ENCODE results near the gene SPTBN4.

The SPTBN4 gene

DNA sequence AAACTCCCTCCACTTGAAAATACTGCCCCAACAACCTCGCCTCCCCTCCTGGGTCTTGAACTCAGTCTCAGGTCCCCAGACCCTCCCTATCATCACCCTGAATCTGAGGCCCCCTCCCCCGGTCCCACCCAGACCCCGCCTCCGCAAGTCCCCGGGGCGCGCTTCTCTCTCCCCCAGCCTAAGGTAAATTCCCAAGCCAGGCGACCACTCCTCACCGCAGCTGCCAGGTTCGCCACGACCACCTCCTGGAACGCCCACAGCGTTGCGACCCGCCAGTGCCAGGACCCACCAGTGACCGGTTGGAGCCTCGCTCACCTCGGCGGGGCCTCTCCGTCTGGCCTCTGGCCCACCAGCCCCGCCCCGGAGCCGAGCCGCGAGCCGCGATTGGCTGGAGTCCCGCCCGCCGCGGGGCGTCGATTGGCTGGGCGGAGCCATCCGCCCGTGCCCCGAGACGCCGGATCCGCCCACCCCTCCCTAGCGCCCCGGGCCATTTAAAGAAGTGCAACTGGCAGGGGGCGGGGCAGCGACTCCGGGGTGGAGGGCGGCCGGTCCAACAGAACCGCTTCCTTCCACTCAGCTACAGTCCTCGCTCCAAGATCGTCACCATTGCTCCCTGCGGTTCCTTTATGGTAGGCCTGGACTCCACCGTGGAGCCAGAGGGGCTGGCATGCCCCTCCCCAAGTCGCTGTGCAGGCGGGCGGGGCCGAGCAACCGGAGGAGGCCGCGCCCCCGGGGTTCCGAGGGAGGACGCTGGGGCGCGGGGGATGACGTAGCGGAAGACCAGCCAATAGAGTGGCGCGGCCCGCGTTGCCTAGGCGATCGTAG lies 22.6 kb upstream of the SPTBN4 start, which contains the start of gene SERTAD3 (continued):
- TF ChIP-seq ZNF366 (tag by site-specific recombination; conservative IDR thresholded peaks at IDR 0.05) = no peak; the same call in 1 of the 2 replicates
- TF ChIP-seq ZNF311 (tag by site-specific recombination; IDR thresholded peaks at IDR 0.05; ENCODE audit: borderline replicate concordance) = no peak
- TF ChIP-seq ZNF585B (tag by site-specific recombination; IDR thresholded peaks at IDR 0.05) = no peak
- peak; percentile 83 for TF ChIP-seq ZNF610 (tag by site-specific recombination; IDR thresholded peaks at IDR 0.05; ENCODE audit: borderline replicate concordance)
- TF ChIP-seq ZSCAN18 (tag by site-specific recombination; IDR thresholded peaks at IDR 0.05) = peak; percentile 19; the same call in 1 of the 2 replicates
- TF ChIP-seq KLF9 (tag by site-specific recombination; IDR thresholded peaks at IDR 0.05; ENCODE audit: low read depth) = peak; percentile 100
- peak; percentile 100 for TF ChIP-seq ZBTB10 (tag by site-specific recombination; IDR thresholded peaks at IDR 0.05)
- peak; percentile 95 for TF ChIP-seq SP7 (tag by site-specific recombination; IDR thresholded peaks at IDR 0.05)
- no peak for TF ChIP-seq ZNF560 (tag by site-specific recombination; IDR thresholded peaks at IDR 0.05; ENCODE audit: borderline replicate concordance)
- TF ChIP-seq ZNF664 (tag by site-specific recombination; IDR thresholded peaks at IDR 0.05) = no peak
- no peak for TF ChIP-seq GLI2 (tag by site-specific recombination; IDR thresholded peaks at IDR 0.05; ENCODE audit: borderline replicate concordance, low read depth)
- no peak for TF ChIP-seq ZNF433 (tag by site-specific recombination; IDR thresholded peaks at IDR 0.05; ENCODE audit: low read depth)
- TF ChIP-seq TSHZ1 (tag by site-specific recombination; IDR thresholded peaks at IDR 0.05; ENCODE audit: borderline replicate concordance) = peak; percentile 67
- peak; percentile 100 for TF ChIP-seq KLF16 (tag by site-specific recombination; IDR thresholded peaks at IDR 0.05)
- TF ChIP-seq ZNF324 (tag by site-specific recombination; IDR thresholded peaks at IDR 0.05) = peak; percentile 96
- peak; percentile 91 for TF ChIP-seq GLIS1 (tag by site-specific recombination; IDR thresholded peaks at IDR 0.05)
- TF ChIP-seq ZEB2 (tag by site-specific recombination; IDR thresholded peaks at IDR 0.05) = peak; percentile 99
- no peak for TF ChIP-seq ZNF174 (tag by site-specific recombination; IDR thresholded peaks at IDR 0.05)
- no peak for TF ChIP-seq ZNF155 (tag by site-specific recombination; IDR thresholded peaks at IDR 0.05)
- TF ChIP-seq ZNF837 (tag by site-specific recombination; IDR thresholded peaks at IDR 0.05) = no peak
- no peak; the same call in 1 of the 2 replicates for TF ChIP-seq ZNF623 (tag by site-specific recombination; IDR thresholded peaks at IDR 0.05)
- TF ChIP-seq ZNF221 (tag by site-specific recombination; IDR thresholded peaks at IDR 0.05; ENCODE audit: borderline replicate concordance) = 0 out of 2 replicates have a peak, but pooled peaks have one; percentile 70
- TF ChIP-seq ZNF112 (tag by site-specific recombination; IDR thresholded peaks at IDR 0.05) = no peak
- no peak; the same call in 1 of the 2 replicates for TF ChIP-seq ZNF280D (tag by site-specific recombination; IDR thresholded peaks at IDR 0.05)
- TF ChIP-seq, protein P1, sequence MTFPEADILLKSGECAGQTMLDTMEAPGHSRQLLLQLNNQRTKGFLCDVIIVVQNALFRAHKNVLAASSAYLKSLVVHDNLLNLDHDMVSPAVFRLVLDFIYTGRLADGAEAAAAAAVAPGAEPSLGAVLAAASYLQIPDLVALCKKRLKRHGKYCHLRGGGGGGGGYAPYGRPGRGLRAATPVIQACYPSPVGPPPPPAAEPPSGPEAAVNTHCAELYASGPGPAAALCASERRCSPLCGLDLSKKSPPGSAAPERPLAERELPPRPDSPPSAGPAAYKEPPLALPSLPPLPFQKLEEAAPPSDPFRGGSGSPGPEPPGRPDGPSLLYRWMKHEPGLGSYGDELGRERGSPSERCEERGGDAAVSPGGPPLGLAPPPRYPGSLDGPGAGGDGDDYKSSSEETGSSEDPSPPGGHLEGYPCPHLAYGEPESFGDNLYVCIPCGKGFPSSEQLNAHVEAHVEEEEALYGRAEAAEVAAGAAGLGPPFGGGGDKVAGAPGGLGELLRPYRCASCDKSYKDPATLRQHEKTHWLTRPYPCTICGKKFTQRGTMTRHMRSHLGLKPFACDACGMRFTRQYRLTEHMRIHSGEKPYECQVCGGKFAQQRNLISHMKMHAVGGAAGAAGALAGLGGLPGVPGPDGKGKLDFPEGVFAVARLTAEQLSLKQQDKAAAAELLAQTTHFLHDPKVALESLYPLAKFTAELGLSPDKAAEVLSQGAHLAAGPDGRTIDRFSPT (tag by site-specific recombination; IDR thresholded peaks at IDR 0.05) = peak; percentile 100
- TF ChIP-seq SALL2 (tag by site-specific recombination; IDR thresholded peaks at IDR 0.05; ENCODE audit: borderline replicate concordance) = no peak

All from HEK293 (cell line).